Endothelial cell (in vitro differentiated cells): Measurements from ENCODE around the gene P2RX5. TPM values are rescaled to one million over a fixed set of nuclear protein-coding genes. Genes with fewer than 3 reads are reported as not detected.

Source experiments
- DNase-seq: peaks from one replicate; pipeline ENCODE4 v3.0.0; 2021; ENCODE audit warnings: low spot score
- H3K27ac Mint-ChIP-seq: one replicate; pipeline ENCODE4 v1.8.0; 2021; ENCODE audit warnings: mixed read lengths, inconsistent platforms; ENCODE audit not compliant: unreplicated experiment
- H3K27me3 Mint-ChIP-seq: one replicate; pipeline ENCODE4 v1.8.0; 2021; ENCODE audit warnings: mild to moderate bottlenecking, moderate library complexity, mixed read lengths, inconsistent platforms; ENCODE audit not compliant: unreplicated experiment
- H3K36me3 Mint-ChIP-seq: one replicate; pipeline ENCODE4 v1.8.0; 2021; ENCODE audit warnings: mild to moderate bottlenecking, low read depth, mixed read lengths, inconsistent platforms; ENCODE audit not compliant: unreplicated experiment
- H3K4me1 Mint-ChIP-seq: one replicate; pipeline ENCODE4 v1.8.0; 2021; ENCODE audit warnings: mild to moderate bottlenecking, mixed read lengths, inconsistent platforms; ENCODE audit not compliant: unreplicated experiment
- H3K4me3 Mint-ChIP-seq: one replicate; pipeline ENCODE4 v1.8.0; 2021; ENCODE audit warnings: mild to moderate bottlenecking, mixed read lengths, inconsistent platforms; ENCODE audit not compliant: unreplicated experiment
- H3K9me3 Mint-ChIP-seq: one replicate; pipeline ENCODE4 v1.8.0; 2021; ENCODE audit warnings: mixed read lengths, inconsistent platforms; ENCODE audit not compliant: unreplicated experiment
- CTCF ChIP-seq: fragments of 200-600 bp; sonication (generic); IDR thresholded peaks from one replicate; pipeline ENCODE4 v1.5.0; 2021; ENCODE audit warnings: antibody characterized with exemption; ENCODE audit not compliant: unreplicated experiment
- total RNA-seq: library from RNA; stranded (reverse); fragmentation: NEBNext Ultra II Directional; extraction: Animal tissue kit (Norgen Biotek cat#: 25700); gene quantifications from one replicate; pipeline ENCODE4 v1.2.1, GENCODE V29; 2021; ENCODE audit not compliant: unreplicated experiment

The P2RX5 gene
- total RNA-seq, 1 donor from 2014 or later: 0.36 TPM

DNA sequence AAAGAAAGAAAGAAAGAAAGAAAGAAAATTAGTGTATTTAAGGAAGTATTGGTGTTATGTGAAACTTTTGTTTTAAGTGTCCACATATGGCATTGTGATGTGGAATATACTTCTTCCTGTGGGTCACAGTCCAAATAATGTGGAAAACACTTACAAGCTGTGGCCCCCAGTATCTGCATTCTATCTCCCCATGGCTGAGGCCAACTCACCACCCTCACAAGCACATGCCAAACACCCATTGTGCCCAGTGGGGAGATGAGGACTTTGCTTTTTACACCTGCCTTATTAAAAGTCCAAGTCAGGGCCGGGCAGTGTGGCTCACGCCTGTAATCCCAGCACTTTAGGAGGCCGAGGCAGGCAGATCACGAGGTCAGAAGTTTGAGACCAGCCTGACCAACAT is 4.0 kb upstream of the P2RX5 start:
- Mint-ChIP-seq H3K4me1 (peaks cover 4% of the 10 kb centered on the region), H3K4me3 (no peak overlapping the region), H3K36me3 (peaks cover 7% of the 10 kb centered on the region), H3K9me3 (no peaks in the 10 kb centered on the region), H3K27ac (no peak overlapping the region), H3K27me3 (peaks cover 7% of the 10 kb centered on the region)
- TF ChIP-seq CTCF: no peak
- DNase-seq: no peak

DNA sequence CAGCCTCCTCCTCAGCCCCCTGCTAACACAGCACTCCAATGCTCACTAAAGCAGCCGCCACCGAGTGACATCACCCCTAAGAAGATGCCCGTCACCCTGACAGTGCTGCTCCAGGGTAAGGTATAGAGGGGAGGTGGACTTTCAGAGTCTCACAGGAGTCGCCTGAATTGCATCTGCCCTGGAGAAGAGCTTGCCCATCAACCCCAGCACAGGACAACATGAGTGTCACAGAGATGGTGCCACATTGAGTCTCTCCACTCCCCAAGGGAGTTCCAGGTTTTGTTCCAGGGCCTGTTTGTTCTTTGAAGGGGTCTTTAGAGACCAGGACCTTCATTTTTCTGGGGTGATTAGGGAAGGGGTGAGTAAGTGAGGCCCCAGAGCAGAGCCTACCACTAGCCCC is 2.2 kb upstream of the P2RX5 start:
- no peak for DNase-seq
- peaks cover 10% of the 10 kb centered on the region for H3K27me3 Mint-ChIP-seq
- H3K4me3 Mint-ChIP-seq: no peak overlapping the region
- H3K36me3 Mint-ChIP-seq: peaks cover 7% of the 10 kb centered on the region
- H3K27ac Mint-ChIP-seq: no peak overlapping the region
- H3K9me3 Mint-ChIP-seq: no peaks in the 10 kb centered on the region
- H3K4me1 Mint-ChIP-seq: no peaks in the 10 kb centered on the region
- no peak for TF ChIP-seq CTCF

GRCh38 chr17:3697103-3697476 is 1.1 kb upstream of the P2RX5 start:
- Mint-ChIP-seq H3K4me1 (no peaks in the 10 kb centered on the region), H3K9me3 (no peaks in the 10 kb centered on the region), H3K4me3 (no peak overlapping the region), H3K27ac (no peak overlapping the region), H3K36me3 (no peaks in the 10 kb centered on the region), H3K27me3 (peaks cover 10% of the 10 kb centered on the region)
- no peak for DNase-seq
- no peak for TF ChIP-seq CTCF

- peaks cover 10% of the 10 kb centered on the region for H3K27me3 Mint-ChIP-seq
- H3K4me3 Mint-ChIP-seq: no peak overlapping the region
- H3K36me3 Mint-ChIP-seq: no peaks in the 10 kb centered on the region
- no peaks in the 10 kb centered on the region for H3K9me3 Mint-ChIP-seq
- no peaks in the 10 kb centered on the region for H3K4me1 Mint-ChIP-seq
- DNase-seq: no peak
- no peak for TF ChIP-seq CTCF
- H3K27ac Mint-ChIP-seq: no peak overlapping the region
Observed at GRCh38 chr17:3695129-3695722, 729 bp downstream of the P2RX5 start.

GRCh38 chr17:3693829-3694231 is 2.1 kb downstream of the P2RX5 start:
- H3K27me3 Mint-ChIP-seq: peaks cover 16% of the 10 kb centered on the region
- no peak overlapping the region for H3K4me3 Mint-ChIP-seq
- TF ChIP-seq CTCF: no peak
- H3K36me3 Mint-ChIP-seq: peaks cover 4% of the 10 kb centered on the region
- H3K9me3 Mint-ChIP-seq: no peaks in the 10 kb centered on the region
- peaks cover 4% of the 10 kb centered on the region for H3K4me1 Mint-ChIP-seq
- H3K27ac Mint-ChIP-seq: no peak overlapping the region
- no peak for DNase-seq
